Dedifferentiated amniotic fluid mesenchymal stem cell (primary cell): ENCODE data around the gene TMEM132D.
"Not testable (repeated sequence)": the region's sequence is repeated elsewhere in the genome, so short reads cannot be mapped to it uniquely, and the experiment has no call there.

Experiments
- DNase-seq: peaks from one replicate; pipeline ENCODE4 v3.0.0-alpha.2; 2016; ENCODE audit errors: extremely low spot score

The TMEM132D gene

GRCh38 chr12:129592449-129592848 is 311.4 kb downstream of the TMEM132D start:
- DNase-seq = no peak

DNA sequence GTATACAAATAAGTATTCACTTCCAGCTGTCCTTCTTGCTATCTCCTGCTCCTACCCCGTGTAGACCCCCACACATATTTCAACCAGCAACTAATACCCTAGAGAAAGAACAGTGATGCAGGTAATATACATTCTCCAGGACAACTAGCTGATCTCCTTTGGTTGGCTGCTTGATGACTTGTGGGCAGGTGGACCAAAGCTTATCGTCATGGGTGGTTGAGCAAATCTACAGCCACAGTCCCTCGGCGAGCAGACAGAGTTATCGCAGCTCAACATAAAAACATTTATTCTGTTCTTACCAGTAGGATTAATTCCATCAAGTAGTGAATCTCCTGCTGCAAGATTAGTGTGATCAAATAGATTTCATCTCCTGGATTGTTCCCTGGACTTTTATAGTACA is 314.3 kb downstream of the TMEM132D start:
- DNase-seq = no peak

DNA sequence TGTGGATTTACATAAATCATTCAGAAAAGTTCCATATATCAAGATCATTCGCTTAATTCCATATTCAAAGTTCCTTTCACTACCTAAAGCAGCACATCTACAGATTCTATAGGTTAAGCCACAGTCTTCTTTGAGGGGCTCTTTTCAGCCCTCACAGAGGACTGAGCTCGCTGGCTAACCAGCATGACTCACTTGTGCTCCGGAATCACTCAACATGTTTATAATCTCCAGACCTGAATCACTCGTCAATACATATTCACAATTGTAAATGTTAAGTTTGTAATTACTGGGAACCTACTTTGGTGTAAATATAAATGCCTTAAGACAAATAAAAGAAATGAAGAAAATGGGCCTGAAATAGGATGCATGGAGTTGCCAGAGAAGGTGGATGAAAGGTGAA is 315.7 kb downstream of the TMEM132D start:
- DNase-seq = no peak

DNA sequence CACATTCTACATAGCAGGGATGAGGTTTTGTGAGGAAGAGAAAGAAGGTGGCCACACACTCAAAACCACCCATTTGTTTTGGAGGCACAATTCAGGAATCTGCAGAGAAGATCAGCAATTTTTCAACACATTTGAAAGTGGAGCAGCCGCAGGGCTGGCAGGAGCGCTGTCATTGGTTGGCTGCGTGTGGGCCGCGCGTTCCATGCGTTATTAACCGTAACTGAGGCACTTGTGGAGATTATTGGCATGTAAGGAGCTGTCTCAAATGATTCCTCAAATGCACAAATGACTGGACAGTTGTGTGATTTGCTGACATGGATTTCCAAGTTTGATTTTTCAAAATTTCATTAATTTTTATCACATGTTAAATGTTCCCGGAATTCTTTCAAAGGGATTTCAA is 318.5 kb downstream of the TMEM132D start:
- DNase-seq = no peak

- no peak for DNase-seq
These were observed 323.9 kb downstream of the TMEM132D start for GRCh38 chr12:129579879-129580278.

- no peak for DNase-seq
These were observed 331.8 kb downstream of the TMEM132D start for GRCh38 chr12:129571901-129572494.

GRCh38 chr12:129570796-129571400 is 332.9 kb downstream of the TMEM132D start:
- DNase-seq = no peak

DNA sequence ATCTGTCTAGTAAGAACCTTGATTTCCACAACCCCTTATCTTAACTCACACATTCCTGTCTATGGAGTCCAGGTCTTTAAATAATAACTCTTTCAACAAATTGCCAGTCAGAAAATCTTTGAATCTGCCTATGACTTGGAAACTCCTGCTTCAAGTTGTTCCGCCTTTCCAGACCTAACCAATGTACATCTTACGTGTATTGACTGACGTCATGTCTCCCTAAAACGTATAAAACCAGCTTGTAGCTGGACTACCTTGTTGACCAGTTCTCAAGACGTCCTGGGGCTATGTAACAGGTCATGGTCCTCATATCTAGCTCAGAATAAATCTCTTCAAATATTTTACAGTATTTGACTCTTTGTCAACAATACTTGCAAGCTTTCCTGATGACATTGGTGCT is 337.0 kb downstream of the TMEM132D start:
- no peak for DNase-seq

DNA sequence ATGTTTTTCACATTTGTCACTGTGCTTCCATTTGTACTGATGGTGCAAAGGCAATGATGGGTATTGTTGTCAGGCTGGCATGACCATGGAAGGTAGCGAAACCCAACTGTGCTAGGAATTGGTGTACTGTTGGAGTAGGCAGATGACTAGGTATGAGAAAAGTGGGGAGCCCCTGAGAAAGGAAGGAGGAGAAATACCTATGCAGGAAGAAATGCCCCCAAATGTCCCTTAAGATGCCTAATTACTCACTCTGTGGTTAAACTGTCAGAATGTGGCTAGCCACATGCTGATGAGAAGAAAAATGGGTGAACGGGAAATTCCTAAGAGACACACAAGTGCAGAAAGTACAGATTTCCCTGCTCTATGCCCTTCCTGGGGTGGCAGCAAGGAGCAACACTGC is 339.1 kb downstream of the TMEM132D start:
- no peak for DNase-seq

DNA sequence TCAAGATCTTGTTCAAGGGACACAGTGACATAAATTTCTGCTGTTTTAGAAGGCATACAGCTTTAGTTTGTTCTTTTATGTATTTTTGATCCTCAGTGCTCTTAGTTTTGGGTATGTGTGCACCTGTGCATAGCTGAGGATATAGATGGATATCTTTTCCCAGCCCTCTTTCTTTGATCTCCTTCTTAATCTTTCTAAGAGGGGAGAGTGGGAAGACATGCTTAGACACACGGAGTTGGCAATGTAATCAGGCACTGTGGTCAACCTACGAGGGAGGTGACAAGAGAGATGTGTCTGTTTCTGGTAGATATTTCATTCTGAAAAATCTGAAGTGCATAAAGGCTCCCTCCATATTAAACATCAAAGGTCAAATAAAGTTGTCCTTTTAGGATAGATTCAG is 340.6 kb downstream of the TMEM132D start:
- no peak for DNase-seq

DNA sequence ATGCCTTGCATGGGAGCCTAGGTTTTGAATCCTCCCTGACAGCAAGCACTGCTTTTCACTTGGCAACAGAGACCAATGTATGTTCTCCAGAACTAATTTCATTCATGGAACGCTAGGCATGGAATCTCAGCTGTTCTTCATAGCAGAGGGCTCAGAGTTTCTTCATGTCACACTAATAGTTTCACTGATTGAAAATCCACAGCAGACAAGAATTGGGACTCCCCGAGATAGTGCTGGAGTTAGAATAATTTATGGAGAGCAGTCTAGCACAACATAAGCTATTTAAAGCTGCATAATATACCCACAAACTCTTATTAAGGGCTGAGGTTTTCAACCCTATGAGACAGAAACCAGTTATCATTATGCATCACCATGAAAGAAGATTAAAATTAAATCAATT is 342.5 kb downstream of the TMEM132D start:
- DNase-seq = no peak

DNA sequence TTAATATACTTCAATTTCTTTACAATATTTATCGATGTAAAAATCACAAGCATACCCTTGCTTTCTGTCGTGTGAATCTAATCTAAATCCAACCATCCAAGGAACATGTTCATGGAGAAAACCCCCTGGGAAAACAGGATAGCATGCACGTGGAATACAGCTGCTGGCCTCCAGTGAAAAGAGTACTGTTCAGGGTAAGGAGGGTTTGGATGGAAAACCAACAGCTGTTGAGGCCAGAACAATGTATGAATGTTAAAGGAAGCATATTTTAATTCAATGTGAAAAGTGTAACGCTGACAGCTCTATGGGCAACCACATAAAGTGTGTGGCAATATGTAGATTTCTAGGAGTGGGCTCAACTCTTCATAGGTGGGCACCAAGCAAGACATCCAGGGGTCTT is 344.0 kb downstream of the TMEM132D start:
- DNase-seq = no peak

DNA sequence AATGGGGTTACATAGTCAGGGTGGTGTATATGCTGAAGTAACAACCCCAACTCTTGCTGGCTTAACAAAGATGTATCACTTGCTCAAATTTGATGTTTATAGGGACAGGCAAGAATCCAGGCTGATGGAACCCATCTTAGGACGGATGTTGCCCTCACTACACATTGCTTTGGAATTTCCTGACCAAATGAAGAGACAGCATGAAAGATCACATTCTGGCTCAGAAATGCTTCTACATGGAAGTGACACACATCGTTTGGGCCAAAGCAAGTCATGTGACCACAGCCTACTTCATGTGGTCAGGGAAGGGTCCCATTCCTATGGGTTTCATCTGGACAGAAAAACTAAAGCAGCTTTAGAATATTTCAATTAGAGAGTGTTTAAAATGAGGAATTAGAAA is 345.8 kb downstream of the TMEM132D start:
- no peak for DNase-seq

- DNase-seq = no peak
These were observed 347.7 kb downstream of the TMEM132D start for GRCh38 chr12:129556082-129556481.

DNA sequence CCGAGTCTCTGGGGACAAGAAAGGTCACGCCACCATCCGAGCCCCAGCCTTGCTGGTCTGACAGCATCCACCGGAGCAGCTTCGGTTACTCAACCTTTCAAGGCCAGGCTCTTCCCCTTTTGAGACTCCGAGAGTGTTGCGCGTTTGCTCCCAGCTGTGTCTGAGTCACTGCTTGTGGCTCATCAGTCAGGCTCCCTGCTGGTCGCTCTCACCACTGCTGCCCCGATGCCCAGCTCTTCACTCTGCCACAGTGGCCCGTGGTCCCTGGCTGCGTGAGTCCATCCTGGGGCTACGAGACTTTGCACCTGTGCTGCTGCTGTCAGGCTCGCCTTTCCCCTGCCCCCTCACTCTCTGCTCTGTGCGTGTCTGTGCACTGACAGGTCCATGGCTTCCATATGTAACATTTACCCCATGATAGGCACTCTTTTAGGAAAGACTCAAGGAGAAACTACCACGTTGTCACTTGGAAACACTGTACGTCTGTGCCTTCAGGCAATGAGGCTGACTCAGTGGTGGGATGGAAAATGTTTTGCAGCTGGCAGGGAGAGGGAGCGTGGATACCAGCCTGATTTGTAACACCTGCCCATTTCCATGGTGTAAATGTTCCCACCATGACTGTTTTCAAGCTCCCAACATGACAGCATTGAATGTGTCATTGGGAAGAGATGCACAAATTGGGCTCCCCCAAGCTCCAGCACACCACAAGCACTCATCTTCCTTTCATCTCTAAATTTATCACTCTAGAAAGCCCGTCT is 350.7 kb downstream of the TMEM132D start:
- no peak for DNase-seq

- DNase-seq = no peak
These were observed 352.4 kb downstream of the TMEM132D start for GRCh38 chr12:129551441-129551840.

- DNase-seq = no peak
These were observed 353.5 kb downstream of the TMEM132D start for GRCh38 chr12:129550353-129550752.

DNA sequence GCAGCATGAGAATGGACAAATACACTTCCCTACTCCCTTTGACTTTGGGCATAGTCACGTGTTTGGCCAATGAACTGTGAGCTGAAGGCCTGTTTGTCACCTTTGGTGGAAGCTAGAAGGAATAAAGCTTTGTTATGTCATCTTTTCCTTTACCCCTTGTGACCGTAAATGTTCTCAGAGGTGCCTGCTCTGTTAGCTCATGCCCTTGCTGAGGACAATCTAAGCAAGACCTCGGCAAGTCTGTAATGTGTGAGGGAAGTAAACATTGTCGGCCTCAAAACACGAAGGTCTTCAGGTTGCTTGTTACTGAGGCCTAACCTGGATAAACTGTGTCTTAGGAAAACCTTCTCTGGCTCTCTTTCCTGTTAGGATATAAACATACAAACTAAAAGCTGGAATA is 354.2 kb downstream of the TMEM132D start:
- DNase-seq = no peak

DNA sequence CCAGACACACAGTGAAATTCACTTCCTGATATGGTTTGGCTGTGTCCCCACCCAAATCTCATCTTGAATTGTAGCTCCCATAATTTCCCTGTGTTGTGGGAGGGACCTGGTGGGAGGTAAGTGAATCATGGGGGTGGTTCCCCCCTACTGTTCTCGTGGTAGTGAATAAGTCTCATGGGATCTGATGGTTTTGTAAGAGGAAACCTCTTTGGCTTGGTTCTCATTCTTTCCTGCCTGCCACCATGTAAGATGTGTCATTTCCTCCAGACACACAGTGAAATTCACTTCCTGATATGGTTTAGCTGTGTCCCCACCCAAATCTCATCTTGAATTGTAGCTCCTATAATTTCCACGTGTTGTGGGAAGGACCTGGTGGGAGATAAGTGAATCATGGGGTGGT is 354.8 kb downstream of the TMEM132D start:
- not testable (repeated sequence) for DNase-seq

- no peak for DNase-seq
These were observed 359.1 kb downstream of the TMEM132D start for GRCh38 chr12:129544716-129545115.

GRCh38 chr12:129540954-129541353 is 362.9 kb downstream of the TMEM132D start:
- no peak for DNase-seq

GRCh38 chr12:129540249-129540648 is 363.6 kb downstream of the TMEM132D start:
- no peak for DNase-seq

DNA sequence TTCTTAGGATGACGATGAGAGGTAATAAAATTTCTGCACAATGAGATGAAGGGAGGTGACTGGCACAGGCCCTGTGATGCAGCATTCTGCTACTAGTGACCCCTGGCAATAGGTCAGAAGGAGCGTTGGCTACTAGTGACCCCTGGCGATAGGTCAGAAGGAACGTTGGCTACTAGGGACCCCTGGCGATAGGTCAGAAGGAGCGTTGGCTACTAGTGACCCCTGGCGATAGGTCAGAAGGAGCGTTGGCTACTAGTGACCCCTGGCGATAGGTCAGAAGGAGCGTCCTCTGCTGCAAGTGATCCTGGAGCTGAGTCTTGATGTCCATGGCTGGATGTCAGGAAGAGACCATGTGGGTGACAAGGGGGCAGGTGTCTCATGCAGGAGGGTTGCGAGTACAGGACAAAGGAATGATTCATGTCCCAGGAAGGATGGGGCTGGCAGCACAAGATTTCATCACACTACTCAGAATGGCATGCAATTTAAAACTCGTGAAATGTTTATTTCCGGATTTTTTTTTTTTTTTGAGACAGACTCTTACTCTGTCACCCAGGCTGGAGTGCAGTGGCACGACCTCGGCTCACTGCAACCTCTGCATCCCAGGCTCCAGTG is 365.0 kb downstream of the TMEM132D start:
- DNase-seq = not testable (repeated sequence)
